ENCODE measurements around the gene MAGT1. TPM values are rescaled to one million over a fixed set of nuclear protein-coding genes. Genes with fewer than 3 reads are reported as not detected.

MAGT1 gene
- polyA plus RNA-seq, 1 donor (not counting 4 experiments of a cell fraction or from before 2014, with no cell fraction given) = 55.4 TPM

DNA sequence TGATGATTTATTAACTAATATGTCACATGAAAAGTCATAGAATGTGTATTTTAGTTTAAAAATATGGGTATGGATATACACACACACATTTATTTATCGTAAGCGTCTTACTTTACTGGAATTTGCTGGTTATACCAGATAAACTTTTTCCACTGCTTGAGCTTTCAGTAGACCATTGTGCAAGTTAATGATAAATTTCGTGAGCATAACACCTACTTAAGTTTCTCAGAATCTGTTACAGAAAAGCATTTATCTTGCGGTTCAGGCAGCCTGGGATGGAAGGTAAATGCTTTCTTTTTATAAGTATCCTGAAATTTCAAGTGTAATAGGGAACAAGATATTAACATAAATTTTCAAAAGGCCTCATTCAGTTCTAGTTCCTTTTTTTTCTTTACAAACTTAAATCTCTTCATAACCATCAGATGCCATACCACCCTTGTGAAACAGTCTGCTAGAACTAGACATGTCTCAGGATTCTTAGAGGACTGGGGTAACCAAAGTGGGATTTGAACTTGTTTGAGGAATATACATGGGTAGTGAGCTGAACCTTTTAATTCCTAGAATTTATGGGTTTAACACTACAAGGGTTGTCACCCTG lies 42.9 kb upstream of the MAGT1 start:
- Histone ChIP-seq H3K27me3 (ENCODE audit: control insufficient read depth, extremely low read depth, insufficient read depth, low read length) (no peaks in the 10 kb centered on the region), H3K79me2 (ENCODE audit: control insufficient read depth, insufficient read depth, low read length) (no peaks in the 10 kb centered on the region), H3K36me3 (ENCODE audit: control insufficient read depth in 2 of 2, extremely low read depth in 1 of 2, insufficient read depth in 2 of 2, low read length in 2 of 2) (no peaks in the 10 kb centered on the region), H3K9ac (ENCODE audit: control insufficient read depth, extremely low read depth, insufficient read depth, low read length) (no peak overlapping the region), H3K9me1 (ENCODE audit: control insufficient read depth, extremely low read depth, insufficient read depth, low read length) (no peaks in the 10 kb centered on the region), H4K20me1 (ENCODE audit: control insufficient read depth, extremely low read depth, insufficient read depth, low read length) (no peaks in the 10 kb centered on the region), H3K4me3 (ENCODE audit: control insufficient read depth in 2 of 3, extremely low read depth in 1 of 3, insufficient read depth in 2 of 3, low read depth in 1 of 3, low read length in 3 of 3) (no peak overlapping the region), H2AFZ (ENCODE audit: control insufficient read depth, low read length) (no peak overlapping the region), H3K9me3 (ENCODE audit: control insufficient read depth, low read depth, low read length) (no peaks in the 10 kb centered on the region), H3K4me1 (ENCODE audit: control insufficient read depth, extremely low read depth, insufficient read depth, low read length) (no peaks in the 10 kb centered on the region), H3K4me2 (ENCODE audit: control insufficient read depth, extremely low read depth, insufficient read depth, low read depth, low read length) (no peak overlapping the region), H3K27ac (ENCODE audit: control insufficient read depth, insufficient read depth, low read length) (no peak overlapping the region)
- DNase-seq (ENCODE audit: low read depth, low spot score) (no peak), FAIRE-seq (no peak)
- TF ChIP-seq EZH2 (IDR thresholded peaks at IDR 0.05; ENCODE audit: low read length) = no peak
- TF ChIP-seq CTCF (optimal IDR thresholded peaks at IDR 0.05 in 1 of 3, IDR thresholded peaks at IDR 0.05 in 1 of 3, conservative IDR thresholded peaks at IDR 0.05 in 1 of 3; ENCODE audit: extremely low read depth in 1 of 3, insufficient read depth in 2 of 3, low read length in 3 of 3) = no peak
- dilution Hi-C loops (cut with MboI; ENCODE audit: extremely low pct_ligation_motif_present, low sequenced_read_pairs) = no loop called here

DNA sequence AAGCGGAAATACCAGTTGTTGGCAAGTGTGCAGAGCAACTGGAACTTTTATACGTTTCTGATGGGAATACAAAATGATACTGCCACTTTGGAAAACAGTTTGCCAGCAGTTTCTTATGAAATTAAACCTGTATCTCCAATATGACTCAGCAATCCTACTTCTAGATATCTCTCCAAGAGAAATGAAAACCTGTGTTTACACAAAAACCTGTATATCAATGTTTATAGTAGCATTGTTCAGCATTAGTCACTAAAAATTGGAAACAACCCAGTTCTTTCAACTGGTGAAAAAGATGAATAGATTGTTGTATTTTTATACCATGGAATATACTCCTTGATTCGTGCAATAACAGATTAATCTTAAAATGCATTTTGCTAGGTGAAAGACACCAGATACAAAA lies 42.1 kb upstream of the MAGT1 start:
- H3K79me2 ChIP-seq (ENCODE audit: control insufficient read depth, insufficient read depth, low read length) = no peaks in the 10 kb centered on the region
- no peaks in the 10 kb centered on the region for H3K36me3 ChIP-seq (ENCODE audit: control insufficient read depth in 2 of 2, extremely low read depth in 1 of 2, insufficient read depth in 2 of 2, low read length in 2 of 2)
- no peak overlapping the region for H3K9ac ChIP-seq (ENCODE audit: control insufficient read depth, extremely low read depth, insufficient read depth, low read length)
- no peaks in the 10 kb centered on the region for H4K20me1 ChIP-seq (ENCODE audit: control insufficient read depth, extremely low read depth, insufficient read depth, low read length)
- dilution Hi-C loops (cut with MboI; ENCODE audit: extremely low pct_ligation_motif_present, low sequenced_read_pairs) = no loop called here
- H3K9me3 ChIP-seq (ENCODE audit: control insufficient read depth, low read depth, low read length) = no peaks in the 10 kb centered on the region
- no peak overlapping the region for H2AFZ ChIP-seq (ENCODE audit: control insufficient read depth, low read length)
- H3K4me2 ChIP-seq (ENCODE audit: control insufficient read depth, extremely low read depth, insufficient read depth, low read depth, low read length) = no peak overlapping the region
- DNase-seq (ENCODE audit: low read depth, low spot score) = no peak
- no peak overlapping the region for H3K27ac ChIP-seq (ENCODE audit: control insufficient read depth, insufficient read depth, low read length)
- no peaks in the 10 kb centered on the region for H3K9me1 ChIP-seq (ENCODE audit: control insufficient read depth, extremely low read depth, insufficient read depth, low read length)
- H3K4me1 ChIP-seq (ENCODE audit: control insufficient read depth, extremely low read depth, insufficient read depth, low read length) = no peaks in the 10 kb centered on the region
- no peak for FAIRE-seq
- no peak overlapping the region for H3K4me3 ChIP-seq (ENCODE audit: control insufficient read depth in 2 of 3, extremely low read depth in 1 of 3, insufficient read depth in 2 of 3, low read depth in 1 of 3, low read length in 3 of 3)
- no peaks in the 10 kb centered on the region for H3K27me3 ChIP-seq (ENCODE audit: control insufficient read depth, extremely low read depth, insufficient read depth, low read length)
- no peak for TF ChIP-seq EZH2 (IDR thresholded peaks at IDR 0.05; ENCODE audit: low read length)
- no peak for TF ChIP-seq CTCF (optimal IDR thresholded peaks at IDR 0.05 in 1 of 3, IDR thresholded peaks at IDR 0.05 in 1 of 3, conservative IDR thresholded peaks at IDR 0.05 in 1 of 3; ENCODE audit: extremely low read depth in 1 of 3, insufficient read depth in 2 of 3, low read length in 3 of 3)
